GM21447 (cell line): ENCODE measurements around the gene PSG7.
"Not testable (repeated sequence)": the region's sequence is repeated elsewhere in the genome, so short reads cannot be mapped to it uniquely, and the experiment has no call there.

Source experiments
- ATAC-seq: cut with Tn5 transposase; IDR thresholded peaks from one replicate; pipeline ENCODE4 v1.9.1; 2021; ENCODE audit not compliant: unreplicated experiment

The PSG7 gene

DNA sequence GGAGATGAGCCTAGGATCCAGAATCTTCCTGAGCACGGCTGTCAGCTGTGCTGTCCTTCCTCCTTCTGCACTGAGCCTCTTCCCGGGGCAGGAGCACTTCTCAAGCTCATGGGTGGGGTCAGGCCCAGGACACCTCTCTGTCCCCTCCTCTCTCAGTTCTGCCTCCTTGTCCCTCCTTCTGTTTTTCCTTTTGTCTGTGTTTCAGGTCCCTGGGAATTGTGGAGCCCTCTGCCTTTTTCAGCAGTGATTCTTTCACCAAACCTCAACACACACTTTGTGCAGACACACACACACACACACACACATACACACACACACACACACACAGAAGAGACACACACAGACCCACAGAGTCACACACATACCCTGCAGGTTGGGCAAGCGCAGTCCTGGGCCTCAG is at the start of gene PSG7:
TSS of gene PSG7 (minus strand) at position 101 of the 400 bp plus-strand sequence. CDS start 131 bp downstream, outside the sequence.
- ATAC-seq, result not testable (repeated sequence)

DNA sequence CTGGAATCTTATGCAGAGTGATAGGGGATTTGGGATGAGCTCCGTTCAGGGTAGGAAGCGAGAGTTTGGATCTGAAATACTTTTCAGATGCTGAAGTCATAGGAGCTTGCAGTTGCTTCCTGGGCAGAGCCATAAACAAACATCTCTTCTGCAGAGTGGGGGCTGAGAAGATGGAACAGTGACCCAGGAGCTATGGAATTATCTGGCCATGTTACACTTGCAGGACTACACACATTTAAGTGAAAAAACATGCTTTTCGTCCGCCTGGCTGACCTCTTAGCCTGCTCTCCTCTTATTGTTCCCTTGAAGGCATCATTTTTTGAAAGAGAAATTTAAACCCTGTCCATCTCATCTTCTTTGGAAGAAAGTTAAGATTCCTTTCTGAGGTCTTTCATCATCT is 48.6 kb upstream of the PSG7 start:
- no peak for ATAC-seq

DNA sequence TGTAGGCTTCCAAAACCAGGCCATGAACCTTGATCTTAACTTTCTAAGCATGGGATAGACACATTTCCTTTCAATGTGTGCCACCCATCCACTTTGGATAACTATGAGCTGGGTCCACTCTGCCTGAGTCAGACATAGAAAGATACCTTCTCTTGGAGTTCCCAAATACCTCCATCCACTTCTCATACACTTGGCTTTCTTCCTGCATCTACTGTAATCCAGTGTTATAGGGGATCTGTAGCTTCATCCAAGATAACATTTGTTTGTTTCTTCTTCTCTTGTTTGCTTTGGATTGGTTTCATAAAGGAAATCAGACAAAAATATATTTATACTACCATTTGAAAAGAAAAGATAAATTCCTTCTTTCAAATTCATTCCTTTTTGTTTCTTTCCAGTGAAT is 45.1 kb upstream of the PSG7 start:
- not testable (repeated sequence) for ATAC-seq

DNA sequence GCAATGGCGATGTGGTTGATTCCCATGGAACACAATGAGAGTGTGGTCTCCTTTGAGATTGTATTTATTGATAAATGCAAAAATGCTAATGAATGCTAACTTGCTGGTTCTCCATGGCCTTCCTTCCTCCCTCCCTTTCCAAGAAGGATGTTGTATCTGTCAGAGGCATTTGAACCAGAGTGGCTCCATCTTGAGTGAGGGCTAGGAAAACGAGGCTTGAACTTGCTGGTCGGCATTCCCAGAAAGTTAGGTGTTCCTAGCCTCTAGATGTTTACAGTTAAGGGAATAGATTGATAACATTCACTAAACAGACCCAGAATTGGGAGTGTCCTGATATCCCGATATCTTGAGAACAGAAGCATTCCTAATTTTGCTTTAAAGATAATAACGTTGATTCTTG is 34.4 kb upstream of the PSG7 start:
- ATAC-seq, result not testable (repeated sequence)

DNA sequence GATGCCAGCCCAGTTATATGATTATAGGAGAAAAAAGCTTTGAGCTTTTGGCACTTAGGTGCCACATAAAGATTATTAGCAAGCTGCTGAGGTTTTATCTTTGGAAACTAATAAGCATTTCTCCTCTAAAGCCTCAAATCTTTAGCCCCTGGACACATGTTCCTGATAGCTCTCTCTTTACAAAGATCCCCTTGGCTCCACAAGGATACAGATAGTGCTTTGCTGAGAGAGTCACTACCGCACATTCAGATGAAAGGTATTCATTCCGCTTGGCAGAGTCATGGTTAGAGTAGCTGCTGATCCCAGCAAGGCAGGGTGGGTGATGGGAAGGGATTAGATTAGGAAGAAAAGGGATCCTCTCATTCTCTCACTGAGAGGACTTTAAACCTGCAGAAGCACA is 28.2 kb upstream of the PSG7 start:
- no peak for ATAC-seq

DNA sequence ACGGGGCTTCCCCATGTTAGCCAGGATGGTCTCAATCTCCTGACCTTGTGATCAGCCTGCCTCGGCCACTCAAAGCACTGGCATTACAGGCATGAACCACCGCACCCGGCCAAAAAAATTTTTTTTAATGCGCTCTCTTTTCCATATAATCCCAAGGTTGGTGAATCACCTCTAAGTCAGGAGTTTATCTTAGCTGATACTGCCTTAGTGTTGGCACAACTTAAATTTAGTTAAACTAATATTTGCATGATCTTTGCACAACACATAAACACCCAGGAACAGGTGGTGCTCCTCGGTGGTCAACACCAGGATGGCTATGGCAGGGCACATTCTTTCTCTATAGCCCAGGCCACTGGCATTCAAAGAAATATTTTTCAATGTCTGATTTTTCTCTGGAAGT is 24.1 kb upstream of the PSG7 start:
- no peak for ATAC-seq

DNA sequence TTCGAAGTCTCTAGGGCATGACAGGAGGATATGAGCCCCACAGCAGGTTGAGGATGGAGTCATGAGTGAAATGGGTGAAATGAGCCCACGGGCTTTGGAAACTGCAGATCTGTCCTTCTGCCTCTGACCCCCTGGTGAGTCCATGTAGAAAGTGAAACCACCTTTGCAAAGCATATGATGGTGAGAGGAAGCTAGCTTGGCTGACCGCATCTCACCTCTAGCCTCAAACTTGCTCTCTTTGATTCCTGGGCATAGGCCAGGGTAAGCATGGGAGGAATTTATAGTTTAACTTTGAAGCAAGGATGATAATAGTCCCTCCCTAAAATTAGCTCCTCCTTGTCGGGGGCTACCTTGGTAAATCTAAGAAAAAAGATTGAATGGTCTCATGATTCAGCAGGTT is 15.1 kb upstream of the PSG7 start:
- not testable (repeated sequence) for ATAC-seq

DNA sequence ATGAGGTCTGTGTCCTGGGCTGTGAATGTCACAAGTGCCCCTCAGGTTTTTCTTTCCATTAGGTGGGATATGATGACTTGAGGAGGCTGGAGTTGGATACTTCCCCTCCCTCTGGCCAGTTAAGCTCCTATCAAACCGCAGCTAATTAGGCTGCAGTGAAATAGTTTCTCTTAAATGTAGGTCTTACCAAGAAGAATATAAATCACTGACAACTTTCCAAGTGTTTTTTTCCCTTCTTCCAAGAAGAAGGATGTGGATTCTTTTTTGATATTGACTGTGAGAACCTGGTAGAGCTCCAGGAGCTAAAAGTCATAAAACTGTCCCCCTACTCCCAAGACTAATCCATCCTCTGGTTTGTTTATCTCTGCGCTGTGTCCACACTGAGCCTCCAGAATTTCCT is 14.5 kb upstream of the PSG7 start:
- not testable (repeated sequence) for ATAC-seq

DNA sequence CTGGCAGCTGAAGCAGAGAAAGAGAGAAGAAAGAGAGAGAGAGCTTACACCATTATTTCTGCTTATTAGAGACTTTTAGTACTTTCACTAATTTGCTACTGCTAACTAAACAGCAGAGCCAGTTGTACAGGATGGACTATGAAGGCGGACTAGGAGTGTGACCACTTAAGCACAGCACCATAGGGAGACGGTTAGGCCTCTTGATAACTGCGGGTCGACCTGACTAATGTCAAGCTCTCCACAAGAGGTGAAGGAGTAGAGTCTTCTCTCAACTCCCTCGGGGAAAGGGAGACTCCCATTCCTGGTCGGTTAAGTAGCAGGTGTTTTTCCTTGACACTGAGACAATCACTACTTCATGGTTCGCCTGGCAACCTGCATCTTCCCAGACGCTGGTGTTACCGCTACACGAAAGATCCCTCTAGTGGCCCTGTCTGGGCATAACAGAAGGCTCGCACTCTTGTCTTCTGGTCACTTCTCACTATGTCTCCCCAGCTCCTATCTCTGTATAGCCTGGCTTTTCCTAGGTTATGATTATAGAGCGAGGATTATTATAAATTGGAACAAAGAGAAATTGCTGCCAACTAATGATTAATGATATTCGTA is 5.3 kb upstream of the PSG7 start:
- no peak for ATAC-seq

DNA sequence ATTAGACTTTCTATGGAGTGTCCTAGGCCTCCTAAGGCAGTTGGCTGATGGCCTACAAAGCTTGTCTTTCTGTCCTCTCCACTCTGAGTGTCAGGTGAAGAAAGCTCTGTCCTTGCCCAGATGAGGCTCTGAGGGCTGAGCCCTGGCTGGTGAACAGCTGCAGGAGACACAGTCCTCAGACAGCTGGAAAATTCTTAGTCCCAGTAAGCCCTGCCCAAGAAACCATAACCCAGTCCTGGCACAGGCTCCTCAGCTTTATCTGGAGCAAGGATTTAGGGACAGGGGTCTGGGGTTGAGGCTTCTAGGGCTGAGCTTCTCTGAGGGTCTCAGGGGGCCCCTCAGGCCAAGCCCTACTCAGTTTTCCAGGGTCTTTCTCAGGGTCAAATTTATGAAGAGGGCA is 2.3 kb downstream of the PSG7 start:
- ATAC-seq, result not testable (repeated sequence)

DNA sequence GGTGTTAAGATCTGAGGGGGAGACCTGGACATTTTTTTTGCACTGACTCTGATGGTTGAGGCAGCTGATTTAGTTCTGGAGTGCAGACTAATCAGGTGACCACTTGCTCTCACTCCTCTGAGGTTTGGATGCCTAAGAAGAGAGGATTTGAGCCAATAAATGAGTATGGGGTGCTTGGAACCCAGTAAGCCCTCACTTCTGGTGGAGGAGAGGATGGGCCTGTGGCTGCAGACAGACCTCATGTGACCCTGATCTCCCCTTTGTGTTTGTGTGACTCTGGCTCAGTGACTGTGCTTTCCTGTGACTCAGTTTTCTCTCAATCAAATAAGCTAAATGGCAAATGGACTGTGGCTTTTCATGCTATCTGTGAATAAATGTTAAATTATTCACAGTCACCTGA is 2.8 kb downstream of the PSG7 start:
- ATAC-seq, result not testable (repeated sequence)

DNA sequence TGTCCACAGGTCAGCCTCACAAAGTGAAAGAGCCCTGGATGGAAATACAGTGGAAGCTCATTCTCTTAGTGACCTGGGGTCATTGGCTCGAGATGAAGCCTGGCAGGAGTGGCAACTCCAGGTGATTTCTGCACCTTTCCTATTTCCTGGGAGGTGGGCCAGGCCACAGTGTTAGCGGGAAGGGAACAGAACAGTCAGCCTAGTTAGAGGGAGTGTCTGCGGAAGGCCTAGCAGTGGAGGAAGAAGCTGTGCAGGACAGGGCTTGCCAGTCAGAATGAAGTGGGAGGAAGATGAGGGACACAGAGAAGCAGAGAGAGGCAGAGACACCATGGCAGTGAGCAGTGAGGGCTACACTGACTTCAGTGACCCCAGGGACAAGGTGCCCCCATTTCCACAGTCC is 3.6 kb downstream of the PSG7 start:
- not testable (repeated sequence) for ATAC-seq

DNA sequence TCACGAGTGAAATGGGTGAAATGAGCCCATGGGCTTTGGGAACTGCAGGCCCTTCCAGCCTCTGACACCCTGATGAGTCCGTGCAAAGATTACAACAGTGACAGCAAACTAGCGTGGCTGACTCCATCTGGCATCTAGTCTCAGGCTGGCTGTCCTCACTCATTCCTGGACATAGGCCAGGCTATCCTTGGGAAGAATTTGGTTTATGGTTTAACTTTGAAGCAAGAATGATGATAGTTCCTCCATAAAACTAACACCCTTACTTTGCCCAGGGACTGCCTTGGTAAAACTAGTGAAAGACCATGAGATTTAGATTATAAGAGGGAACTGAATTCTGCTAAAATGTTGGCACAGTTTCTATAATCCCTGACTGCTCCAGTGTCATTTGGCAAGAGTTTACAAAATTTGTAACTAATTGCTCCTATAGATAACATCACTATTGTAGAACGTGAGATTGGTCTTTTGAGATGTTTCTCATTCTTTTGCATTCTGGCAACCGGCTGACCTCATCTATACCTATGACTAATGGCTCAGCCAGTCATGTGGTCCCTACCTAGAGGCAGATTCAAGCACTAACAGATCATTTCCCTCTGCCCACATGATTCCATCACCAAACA is 4.4 kb downstream of the PSG7 start:
- ATAC-seq, result not testable (repeated sequence)

DNA sequence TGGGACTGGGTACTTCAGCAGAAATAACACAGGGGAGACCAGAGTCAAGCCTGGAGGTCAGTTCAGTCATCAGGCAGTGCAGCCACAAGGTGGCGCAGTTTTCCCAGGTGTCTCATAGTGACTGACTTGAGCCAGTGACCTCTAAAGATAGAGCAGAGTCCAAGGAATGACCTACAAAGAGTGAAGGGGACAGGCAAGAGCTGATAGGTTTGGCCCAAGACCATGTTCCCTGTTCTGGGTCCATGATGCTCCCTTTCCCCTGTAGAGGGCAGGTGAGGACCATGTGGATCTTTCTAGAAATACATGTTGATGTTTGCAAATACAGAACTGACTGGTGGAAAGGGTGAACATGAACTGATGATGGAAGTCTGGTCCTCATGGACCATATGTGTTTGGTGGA is 6.8 kb downstream of the PSG7 start:
- ATAC-seq, result not testable (repeated sequence)

DNA sequence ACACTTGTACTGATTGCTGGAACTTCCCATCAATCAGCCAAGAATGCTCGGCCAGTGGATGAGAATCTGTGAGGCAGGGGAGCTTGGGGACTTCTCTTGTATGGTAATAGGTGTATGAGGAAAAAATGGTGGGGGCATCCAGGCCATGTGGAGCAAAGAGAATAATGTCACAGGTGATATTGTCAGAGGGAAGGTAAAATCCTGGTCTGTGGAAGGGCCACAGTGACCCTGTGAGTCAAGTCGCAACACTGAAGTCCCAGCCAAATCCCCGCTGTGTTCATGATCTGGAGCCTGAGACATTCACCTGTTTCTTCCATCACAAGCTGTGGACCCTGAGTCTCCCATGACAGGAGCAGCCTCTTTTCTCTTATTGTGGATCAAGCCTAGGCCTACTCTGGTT is 8.1 kb downstream of the PSG7 start:
- no peak for ATAC-seq

DNA sequence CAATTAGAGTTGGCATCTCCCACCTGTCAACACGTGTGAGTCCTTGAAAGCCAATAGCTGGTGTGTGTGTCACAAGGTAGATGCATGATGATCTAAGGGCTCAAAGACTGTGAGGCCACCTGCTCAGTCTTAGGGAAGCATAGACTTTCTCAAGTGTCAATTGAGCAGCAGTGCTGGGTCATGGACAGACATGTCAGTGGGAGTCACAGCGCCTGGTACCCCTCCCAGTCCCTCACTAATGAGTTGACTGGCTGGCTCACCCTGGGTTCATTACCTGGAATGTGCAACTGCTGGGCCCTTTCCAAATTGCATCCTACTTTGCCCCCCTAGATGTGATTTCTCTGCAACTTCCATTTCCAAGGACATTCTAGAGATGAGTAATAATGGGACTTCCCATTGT is 10.2 kb downstream of the PSG7 start:
- no peak for ATAC-seq

DNA sequence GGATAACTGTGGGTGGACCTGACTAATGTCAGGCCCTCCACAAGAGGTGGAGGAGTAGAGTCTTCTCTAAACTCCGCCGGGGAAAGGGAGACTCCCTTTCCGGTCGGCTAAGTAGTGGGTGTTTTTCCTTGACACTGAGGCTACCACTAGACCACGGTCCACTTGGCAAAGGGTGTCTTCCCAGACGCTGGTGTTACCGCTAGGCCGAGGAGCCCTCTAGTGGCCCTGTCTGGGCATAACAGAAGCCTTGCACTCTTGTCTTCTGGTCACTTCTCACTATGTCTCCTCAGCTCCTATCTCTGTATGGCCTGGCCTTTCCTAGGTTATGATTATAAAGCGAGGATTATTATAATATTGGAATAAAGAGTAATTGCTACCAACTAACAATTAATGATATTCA is 13.9 kb downstream of the PSG7 start:
- not testable (repeated sequence) for ATAC-seq

DNA sequence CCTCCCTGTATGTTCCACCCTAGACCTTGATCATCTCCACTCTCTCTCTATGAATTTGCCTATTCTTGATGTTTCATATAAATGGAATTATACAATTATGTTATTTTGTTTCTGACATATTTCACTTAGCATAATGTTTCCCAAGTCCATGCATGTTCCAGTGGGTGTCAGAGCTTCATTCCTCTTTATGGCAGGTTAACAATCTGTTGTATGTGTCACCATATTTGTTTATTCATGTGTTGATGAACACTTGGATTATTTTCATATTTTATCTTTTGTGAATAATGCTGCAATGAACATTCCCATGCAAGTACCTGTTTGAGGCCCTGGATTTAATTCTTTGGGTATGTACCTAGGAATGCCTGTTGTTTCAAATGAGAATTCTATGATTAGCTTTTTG is 16.0 kb downstream of the PSG7 start:
- ATAC-seq, result not testable (repeated sequence)

DNA sequence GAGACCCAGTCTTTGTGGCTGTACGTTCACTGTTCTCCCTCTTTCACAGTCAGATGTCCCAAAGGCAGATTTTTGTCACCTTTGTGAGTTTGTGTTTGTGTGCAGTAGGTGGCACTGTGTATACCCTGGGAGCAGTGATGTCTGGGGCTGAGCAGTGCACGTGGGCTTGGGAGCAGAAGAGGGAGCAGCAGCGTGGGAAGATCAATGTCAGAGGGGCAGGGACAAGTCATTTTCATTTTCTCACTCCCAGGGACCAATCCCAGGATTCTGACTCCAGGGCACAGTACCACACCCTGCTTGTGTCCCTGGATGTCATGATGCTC is 17.3 kb downstream of the PSG7 start:
- ATAC-seq, result no peak

DNA sequence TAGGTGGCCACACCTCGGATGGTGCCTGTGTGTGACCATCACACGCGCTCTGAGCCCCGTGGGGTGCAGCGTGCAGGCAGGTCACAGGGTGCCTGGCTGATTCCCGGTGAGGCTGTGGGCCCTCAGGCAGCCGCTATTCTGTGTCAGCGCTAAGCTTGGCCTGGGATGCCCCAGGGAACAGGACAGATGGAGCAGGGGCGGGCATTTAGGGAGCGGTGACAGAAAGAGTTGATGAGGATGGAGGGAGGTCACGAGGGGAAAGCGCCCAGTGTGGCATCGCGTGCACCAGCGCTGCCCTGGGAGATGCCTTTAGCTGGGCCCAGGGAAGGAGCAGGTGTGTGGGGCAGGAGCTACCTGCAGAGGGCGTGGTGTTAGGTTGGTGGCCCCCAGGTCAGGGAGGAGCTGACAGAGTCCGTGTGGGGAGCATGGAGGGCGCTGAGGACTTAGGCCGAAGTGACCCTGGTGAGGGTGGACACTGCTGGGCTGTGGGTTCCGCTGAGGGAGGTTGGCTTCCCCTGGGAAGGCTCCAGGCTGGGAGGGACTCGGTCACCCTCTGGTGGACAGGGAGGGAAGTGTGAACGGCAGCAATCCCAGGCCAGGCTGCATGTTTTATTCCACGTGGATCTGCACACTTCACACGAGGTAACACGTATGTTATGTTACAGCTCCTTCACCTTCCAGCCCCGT is 17.8 kb downstream of the PSG7 start:
- not testable (repeated sequence) for ATAC-seq

DNA sequence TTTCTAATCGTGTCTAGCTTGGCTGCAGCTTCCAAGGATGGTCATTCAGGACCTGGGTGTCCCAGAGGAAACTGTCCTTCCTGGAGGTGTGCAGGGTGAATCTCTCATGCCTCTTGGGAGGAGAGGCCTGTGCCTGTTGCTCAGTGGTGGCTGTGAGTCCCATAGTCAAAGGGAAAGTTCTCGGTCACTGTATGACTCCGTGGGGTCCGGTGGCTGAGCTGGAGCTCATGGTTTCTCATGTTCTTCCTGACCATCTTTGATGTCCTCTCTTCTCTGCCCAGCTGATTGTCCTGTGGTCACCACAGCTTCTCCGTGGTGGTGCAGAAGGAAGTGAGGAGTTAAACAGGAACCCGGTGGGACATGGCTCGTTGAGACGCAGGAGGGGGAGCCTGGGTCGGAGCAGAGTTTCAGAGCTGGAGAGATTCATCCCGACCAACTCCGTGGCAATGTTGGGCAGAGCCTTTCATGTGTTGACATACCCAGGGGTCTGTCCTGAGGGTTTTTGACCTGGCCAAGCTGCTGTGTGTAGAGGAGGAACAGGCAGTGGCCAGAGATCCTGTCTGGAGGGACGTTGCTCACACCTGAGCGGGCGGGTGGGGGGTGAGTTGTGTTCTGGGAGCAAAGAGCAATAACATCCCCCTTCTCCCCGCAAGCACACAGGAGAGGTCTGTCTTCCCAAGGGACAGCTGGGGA is 18.5 kb downstream of the PSG7 start:
- ATAC-seq, result not testable (repeated sequence)

DNA sequence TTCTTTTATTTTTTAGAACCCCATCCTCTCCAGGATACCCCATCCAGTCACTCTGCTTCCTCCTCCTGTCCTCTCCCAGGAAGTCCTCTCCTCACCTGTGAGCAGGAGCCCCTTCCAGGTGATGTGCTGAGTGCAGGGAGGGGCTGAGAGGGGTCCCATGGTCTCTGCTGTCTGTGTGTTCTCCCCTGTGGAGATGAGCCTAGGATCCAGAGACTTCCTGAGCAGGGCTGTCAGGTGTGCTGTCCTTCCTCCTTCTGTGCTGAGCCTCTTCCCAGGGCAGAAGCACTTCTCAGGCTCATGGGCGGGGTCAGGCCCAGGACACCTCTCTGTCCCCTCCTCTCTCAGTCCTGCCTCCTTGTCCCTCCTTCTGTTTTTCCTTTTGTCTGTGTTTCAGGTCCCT is 19.4 kb downstream of the PSG7 start, which contains the start of gene PSG6:
TSS of gene PSG6 (minus strand) at position 261 of the 400 bp plus-strand sequence. CDS start at position 159, 102 bp downstream.
- not testable (repeated sequence) for ATAC-seq
